ENCODE data around the gene CHAF1B.

Gene CHAF1B

DNA sequence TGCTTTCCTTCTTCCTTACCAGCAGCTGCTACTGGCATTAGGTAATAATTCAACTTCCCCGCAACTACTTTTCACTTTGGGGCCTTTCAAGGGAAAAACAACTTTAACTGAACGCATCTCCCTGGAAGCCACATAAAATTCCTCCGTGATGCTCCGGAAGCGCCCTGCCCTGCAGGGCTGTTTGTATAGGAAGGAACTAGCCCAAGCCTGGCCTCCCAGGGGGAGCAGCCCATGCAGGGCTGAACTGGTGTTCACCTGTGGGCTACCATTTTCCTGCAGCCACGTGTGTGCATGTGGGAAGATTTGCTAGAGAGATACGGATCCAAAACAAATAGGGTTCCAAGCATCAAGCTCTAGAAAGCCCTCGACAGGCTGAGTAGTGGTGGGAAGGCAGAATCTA is 80.3 kb downstream of the CHAF1B start:
- no peak for DNase-seq

DNA sequence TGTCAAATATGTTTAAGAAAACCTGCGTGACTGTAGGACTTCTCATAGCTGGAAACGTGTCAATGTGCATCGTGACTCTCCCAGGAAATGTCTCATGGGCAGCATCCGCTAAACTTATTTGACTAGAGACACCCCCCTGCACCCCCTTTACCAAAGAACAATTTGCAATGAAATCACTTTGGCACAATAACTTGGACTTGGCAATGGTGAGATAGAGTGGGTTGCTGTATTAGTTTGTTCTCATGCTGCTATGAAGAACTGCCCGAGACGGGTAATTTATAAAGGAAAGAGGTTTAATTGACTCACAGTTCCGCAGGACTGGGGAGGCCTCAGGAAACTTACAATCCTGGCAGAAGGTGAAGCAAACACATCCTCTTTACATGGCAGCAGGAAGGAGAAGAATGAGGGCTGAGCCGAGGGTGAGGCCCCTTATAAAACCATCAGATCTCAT is 80.9 kb downstream of the CHAF1B start:
- DNase-seq: no peak

All from cortex of kidney (tissue), 1 donor.